Measurements from ENCODE around the gene MOCOS.
"Not testable (repeated sequence)": the region's sequence is repeated elsewhere in the genome, so short reads cannot be mapped to it uniquely, and the experiment has no call there.

Gene MOCOS

GRCh38 chr18:36205166-36205565, 17.9 kb downstream of the MOCOS start:
- DNase-seq: no peak

GRCh38 chr18:36207303-36207702, 20.0 kb downstream of the MOCOS start:
- DNase-seq: no peak

GRCh38 chr18:36207969-36208368, 20.7 kb downstream of the MOCOS start:
- DNase-seq: not testable (repeated sequence)

- DNase-seq: no peak
Observed at GRCh38 chr18:36211612-36212065, 24.3 kb downstream of the MOCOS start.

GRCh38 chr18:36212301-36213171, 25.2 kb downstream of the MOCOS start:
- DNase-seq: no peak

GRCh38 chr18:36214811-36215210, 27.5 kb downstream of the MOCOS start:
- no peak for DNase-seq

GRCh38 chr18:36215577-36215976, 28.3 kb downstream of the MOCOS start:
- DNase-seq: no peak

GRCh38 chr18:36217348-36217747, 30.1 kb downstream of the MOCOS start:
- no peak for DNase-seq

- no peak for DNase-seq
Observed at GRCh38 chr18:36229188-36229587, 41.9 kb downstream of the MOCOS start.

- DNase-seq: not testable (repeated sequence)
Observed at GRCh38 chr18:36240510-36240909, 53.2 kb downstream of the MOCOS start.

GRCh38 chr18:36241831-36242230, 54.5 kb downstream of the MOCOS start:
- no peak for DNase-seq

- DNase-seq: no peak
Observed at GRCh38 chr18:36247036-36247435, 59.7 kb downstream of the MOCOS start.

- DNase-seq: no peak
Observed at GRCh38 chr18:36249392-36249791, 62.1 kb downstream of the MOCOS start.

GRCh38 chr18:36250827-36251226, 63.5 kb downstream of the MOCOS start:
- DNase-seq: no peak

GRCh38 chr18:36255072-36255698, 67.9 kb downstream of the MOCOS start:
- no peak for DNase-seq

- peak in 1 of 2 experiments; percentile 3 for DNase-seq
Observed at GRCh38 chr18:36256094-36256493, 68.8 kb downstream of the MOCOS start.

GRCh38 chr18:36262971-36263370, 75.7 kb downstream of the MOCOS start:
- no peak for DNase-seq

GRCh38 chr18:36264283-36264682, 77.0 kb downstream of the MOCOS start:
- DNase-seq: no peak

GRCh38 chr18:36265015-36265414, 77.7 kb downstream of the MOCOS start:
- DNase-seq: no peak

- no peak for DNase-seq
Observed at GRCh38 chr18:36269157-36269556, 81.9 kb downstream of the MOCOS start.

- DNase-seq: no peak
Observed at GRCh38 chr18:36271153-36271552, 83.9 kb downstream of the MOCOS start.

- no peak for DNase-seq
Observed at GRCh38 chr18:36273347-36273746, 86.0 kb downstream of the MOCOS start.

- no peak for DNase-seq
Observed at GRCh38 chr18:36274083-36274715, 86.9 kb downstream of the MOCOS start.

- no peak for DNase-seq
Observed at GRCh38 chr18:36275561-36275960, 88.3 kb downstream of the MOCOS start.

Data from NCI-H446 (cell line).